CD4-positive, alpha-beta T cell (primary cell): ENCODE measurements around the gene ZEB2. TPM values are rescaled to one million over a fixed set of nuclear protein-coding genes. Genes with fewer than 3 reads are reported as not detected.

Experiments
- ATAC-seq: fragments of 200-7000 bp; cut with Tn5 transposase; one replicate; pipeline ENCODE4 v1.10.0; 2022; ENCODE audit warnings: mild to moderate bottlenecking; ENCODE audit not compliant: poor library complexity
- CTCF ChIA-PET: fragments of 350-600 bp; sonication (Branson Sonifier 250); formaldehyde crosslinking; loops from one replicate; lab custom pipeline; 2021; ENCODE audit warnings: antibody characterized with exemption, inconsistent platforms; lab: Charles Lee
- POLR2A ChIA-PET: fragments of 350-600 bp; sonication (Branson Sonifier 250); formaldehyde crosslinking; loops from one replicate; lab custom pipeline; 2021; ENCODE audit warnings: antibody characterized with exemption, inconsistent platforms; lab: Charles Lee
- DNase-seq, 14 experiments: peaks; one replicate each; pipeline ENCODE4 v3.0.0-alpha.2; 2013 to 2020; ENCODE audit warnings: mixed read lengths in 2 of 14
- H3K27ac ChIP-seq, 2 donors: one replicate each; pipeline versions ENCODE4 v1.5.1 to v1.7.0; 2013; ENCODE audit warnings: low read length in 2 of 2, low read depth in 1 of 2, mild to moderate bottlenecking in 1 of 2
- H3K27me3 ChIP-seq, 2 experiments: 1 replicate in 1 of 2; 2 replicates in 1 of 2; pipeline versions ENCODE4 v1.6.1 to v1.7.0; 2013; ENCODE audit warnings: low read length in 2 of 2, control low read depth in 1 of 2, mild to moderate bottlenecking in 1 of 2, moderate library complexity in 1 of 2; ENCODE audit not compliant: insufficient read depth in 2 of 2, control insufficient read depth in 1 of 2
- H3K36me3 ChIP-seq: one replicate; pipeline ENCODE4 v1.6.1; 2013; ENCODE audit warnings: low read length, control low read depth; ENCODE audit not compliant: insufficient read depth
- H3K4me1 ChIP-seq: one replicate; pipeline ENCODE4 v1.6.1; 2013; ENCODE audit warnings: low read length, control low read depth; ENCODE audit not compliant: insufficient read depth
- H3K4me3 ChIP-seq: one replicate; pipeline ENCODE4 v1.5.1; 2013; ENCODE audit warnings: mild to moderate bottlenecking, low read length, moderate library complexity
- H3K9me3 ChIP-seq, 2 experiments: 1 replicate in 1 of 2; 2 replicates in 1 of 2; pipeline versions ENCODE4 v1.6.1 to v1.7.0; 2013; ENCODE audit warnings: low read length in 2 of 2, mild to moderate bottlenecking in 2 of 2, control low read depth in 1 of 2, moderate library complexity in 1 of 2; ENCODE audit not compliant: control insufficient read depth in 1 of 2, insufficient read depth in 1 of 2
- H3K27ac Mint-ChIP-seq: one replicate; pipeline ENCODE4 v1.8.0; 2020; ENCODE audit warnings: mixed read lengths
- H3K27me3 Mint-ChIP-seq: one replicate; pipeline ENCODE4 v1.8.0; 2021; ENCODE audit warnings: mixed read lengths
- H3K36me3 Mint-ChIP-seq: one replicate; pipeline ENCODE4 v1.8.0; 2021; ENCODE audit warnings: low read depth, mixed read lengths
- H3K4me1 Mint-ChIP-seq: one replicate; pipeline ENCODE4 v1.8.0; 2021; ENCODE audit warnings: low read depth, mixed read lengths
- H3K4me3 Mint-ChIP-seq: one replicate; pipeline ENCODE4 v1.8.0; 2020; ENCODE audit warnings: mild to moderate bottlenecking, mixed read lengths
- H3K9me3 Mint-ChIP-seq: one replicate; pipeline ENCODE4 v1.8.0; 2020; ENCODE audit warnings: mixed read lengths
- intact Hi-C, 2 experiments: fragments of 100-400 bp; cut with DNase I in 1 of 2; cut with micrococcal nuclease in 1 of 2; formaldehyde crosslinking; loops; one replicate each; pipeline versions ENCODE4 v1.15.1 to v1.9.0; 2023 to 2025; cut with DNase I, micrococcal nuclease
- total RNA-seq, 174 experiments: library from RNA in 2 of 174; stranded (reverse) in 2 of 174; gene quantifications; one replicate each; pipeline ENCODE4 v1.2.3 and lab custom pipeline; 2021 to 2026
- TF ChIP-seq, protein P1 (sequence below): fragments of 200-600 bp; IDR thresholded peaks from one replicate; pipeline ENCODE4 v1.8.0; 2022; ENCODE audit warnings: antibody characterized with exemption, mild to moderate bottlenecking

Gene ZEB2
- total RNA-seq, 2 experiments from 2014 or later = 12.3 to 13.4 TPM

DNA sequence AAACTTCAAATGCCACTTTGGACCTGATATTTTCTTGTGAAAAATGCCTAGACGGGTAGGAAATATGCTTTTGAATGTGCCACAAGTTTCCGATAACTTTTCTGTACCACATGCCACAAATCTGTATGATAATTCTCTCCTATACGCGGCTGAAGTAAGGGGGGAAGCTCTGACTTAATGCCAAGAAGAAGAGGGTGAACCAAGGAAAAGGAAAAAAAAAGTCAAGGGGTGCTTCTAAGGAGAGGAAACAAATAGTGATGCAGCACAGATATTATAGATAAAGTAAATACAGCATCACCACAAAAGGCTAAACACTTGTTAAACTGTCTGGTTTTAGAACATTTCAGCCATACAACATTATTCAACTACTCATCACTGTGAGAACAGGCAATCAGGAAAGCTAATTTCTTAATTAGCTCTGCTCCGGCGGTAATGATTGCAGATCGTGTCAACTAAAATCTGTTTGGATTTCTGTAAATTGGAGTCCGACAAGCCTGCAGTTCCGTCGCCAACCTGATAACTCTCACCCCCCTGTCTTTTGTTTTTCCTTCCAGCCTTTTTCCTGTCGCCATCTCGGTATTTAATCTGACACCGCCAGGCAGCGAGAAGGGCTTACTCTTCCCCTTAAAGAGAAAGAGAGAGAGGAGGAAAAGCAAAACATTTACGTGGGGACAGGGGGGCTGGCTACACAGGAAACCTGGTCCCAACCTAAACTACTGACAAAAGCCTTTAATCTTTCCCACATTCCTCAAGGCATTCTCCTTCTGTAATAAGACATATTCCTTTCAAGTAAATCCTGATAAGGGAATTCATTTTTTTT, 67.5 kb downstream of the ZEB2 start:
- Histone ChIP-seq H3K27ac (no peak overlapping the region), H3K36me3 (no peaks in the 10 kb centered on the region), H3K4me3 (peak overlapping the region; percentile 8), H3K4me1 (no peaks in the 10 kb centered on the region), H3K9me3 (no peaks in the 10 kb centered on the region), H3K27me3 (no peaks in the 10 kb centered on the region)
- CTCF ChIA-PET = no interaction called here
- no peak overlapping the region for H3K27ac Mint-ChIP-seq
- DNase-seq = peak in 1 of 14 experiments; percentile 31
- H3K27me3 Mint-ChIP-seq = peaks cover 31% of the 10 kb centered on the region
- no peaks in the 10 kb centered on the region for H3K36me3 Mint-ChIP-seq
- peaks cover 22% of the 10 kb centered on the region for H3K4me1 Mint-ChIP-seq
- intact Hi-C loops = no loop called here
- POLR2A ChIA-PET = no interaction called here
- ATAC-seq = no peak
- H3K4me3 Mint-ChIP-seq = peak overlapping the region; percentile 11
- no peaks in the 10 kb centered on the region for H3K9me3 Mint-ChIP-seq
- TF ChIP-seq, protein P1, sequence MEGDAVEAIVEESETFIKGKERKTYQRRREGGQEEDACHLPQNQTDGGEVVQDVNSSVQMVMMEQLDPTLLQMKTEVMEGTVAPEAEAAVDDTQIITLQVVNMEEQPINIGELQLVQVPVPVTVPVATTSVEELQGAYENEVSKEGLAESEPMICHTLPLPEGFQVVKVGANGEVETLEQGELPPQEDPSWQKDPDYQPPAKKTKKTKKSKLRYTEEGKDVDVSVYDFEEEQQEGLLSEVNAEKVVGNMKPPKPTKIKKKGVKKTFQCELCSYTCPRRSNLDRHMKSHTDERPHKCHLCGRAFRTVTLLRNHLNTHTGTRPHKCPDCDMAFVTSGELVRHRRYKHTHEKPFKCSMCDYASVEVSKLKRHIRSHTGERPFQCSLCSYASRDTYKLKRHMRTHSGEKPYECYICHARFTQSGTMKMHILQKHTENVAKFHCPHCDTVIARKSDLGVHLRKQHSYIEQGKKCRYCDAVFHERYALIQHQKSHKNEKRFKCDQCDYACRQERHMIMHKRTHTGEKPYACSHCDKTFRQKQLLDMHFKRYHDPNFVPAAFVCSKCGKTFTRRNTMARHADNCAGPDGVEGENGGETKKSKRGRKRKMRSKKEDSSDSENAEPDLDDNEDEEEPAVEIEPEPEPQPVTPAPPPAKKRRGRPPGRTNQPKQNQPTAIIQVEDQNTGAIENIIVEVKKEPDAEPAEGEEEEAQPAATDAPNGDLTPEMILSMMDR = no peak

DNA sequence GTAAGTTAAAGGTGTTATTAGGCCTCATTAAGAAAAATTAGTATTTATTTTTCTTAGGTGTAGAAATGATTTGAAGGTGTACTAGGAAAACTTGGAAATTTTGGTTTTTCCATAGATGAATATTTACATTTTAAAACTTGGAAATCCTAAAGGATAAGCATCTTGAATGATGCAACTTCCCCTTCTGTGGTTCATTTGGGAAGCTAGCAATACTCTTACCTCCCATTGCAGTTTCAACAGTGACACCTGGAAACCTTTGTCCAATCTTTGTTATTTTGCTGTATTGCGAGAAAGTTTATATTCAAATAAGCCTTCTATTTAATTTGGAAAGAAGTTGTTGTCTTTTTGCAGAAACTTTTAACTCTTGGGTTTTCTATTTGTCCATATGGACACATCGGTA, 68.5 kb downstream of the ZEB2 start:
- Mint-ChIP-seq H3K4me1 (peaks cover 22% of the 10 kb centered on the region), H3K27me3 (peaks cover 31% of the 10 kb centered on the region), H3K27ac (no peak overlapping the region), H3K4me3 (no peak overlapping the region), H3K36me3 (no peaks in the 10 kb centered on the region), H3K9me3 (no peaks in the 10 kb centered on the region)
- H3K27ac ChIP-seq = no peak overlapping the region
- TF ChIP-seq, protein P1 = no peak
- H3K4me1 ChIP-seq = no peaks in the 10 kb centered on the region
- ChIA-PET POLR2A (no interaction called here), CTCF (no interaction called here)
- H3K9me3 ChIP-seq = no peaks in the 10 kb centered on the region
- H3K36me3 ChIP-seq = no peaks in the 10 kb centered on the region
- no peaks in the 10 kb centered on the region for H3K27me3 ChIP-seq
- DNase-seq (no peak), ATAC-seq (no peak)
- intact Hi-C loops = no loop called here
- no peak overlapping the region for H3K4me3 ChIP-seq

- Mint-ChIP-seq H3K4me3 (peak overlapping the region; percentile 14), H3K27ac (no peak overlapping the region), H3K4me1 (peaks cover 13% of the 10 kb centered on the region), H3K36me3 (no peaks in the 10 kb centered on the region), H3K27me3 (peaks cover 22% of the 10 kb centered on the region), H3K9me3 (no peaks in the 10 kb centered on the region)
- peak overlapping the region; percentile 19 for H3K4me3 ChIP-seq
- DNase-seq (peak in 1 of 14 experiments; percentile 39), ATAC-seq (no peak)
- no peaks in the 10 kb centered on the region for H3K9me3 ChIP-seq
- no peaks in the 10 kb centered on the region for H3K36me3 ChIP-seq
- no peaks in the 10 kb centered on the region for H3K27me3 ChIP-seq
- no peaks in the 10 kb centered on the region for H3K4me1 ChIP-seq
- ChIA-PET POLR2A (no interaction called here), CTCF (no interaction called here)
- TF ChIP-seq, protein P1 = no peak
- intact Hi-C loops = no loop called here
- H3K27ac ChIP-seq = no peak overlapping the region
These were observed 70.9 kb downstream of the ZEB2 start for GRCh38 chr2:144449028-144449406.
